Astrocyte (in vitro differentiated cells and primary cell): ENCODE results near the gene SPATA4.

Experiments used
- EZH2 ChIP-seq: IDR thresholded peaks from 2 replicates; pipeline ENCODE4 v1.6.1; 2012; ENCODE audit warnings: mild to moderate bottlenecking, low read length, inconsistent platforms; ENCODE audit not compliant: insufficient read depth
- TF ChIP-seq, protein P1 (sequence below): IDR thresholded peaks from 2 replicates; pipeline ENCODE4 v1.5.1; 2011; ENCODE audit warnings: low read depth, mild to moderate bottlenecking, inconsistent platforms, low read length, moderate library complexity; ENCODE audit not compliant: insufficient read depth

DNA sequence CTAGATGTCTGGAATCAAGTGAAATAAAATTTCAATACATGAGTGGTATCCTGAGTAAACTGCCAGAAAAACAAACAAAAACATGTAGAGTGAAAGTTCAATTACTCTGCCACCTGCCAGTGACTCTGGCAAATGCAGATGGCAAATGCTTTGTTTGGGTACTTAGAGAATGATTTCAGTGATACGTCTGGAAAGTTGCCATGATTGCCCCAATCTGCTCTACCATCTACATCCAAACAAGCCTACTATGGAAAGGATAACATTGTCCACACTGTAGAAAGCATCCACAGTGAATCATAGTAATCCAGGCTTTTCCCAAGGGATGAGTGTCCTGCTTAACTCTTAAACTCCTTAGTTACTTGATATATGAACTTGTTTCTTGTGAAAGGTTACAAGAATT lies 3.4 kb downstream of the SPATA4 start:
- TF ChIP-seq, protein P1, sequence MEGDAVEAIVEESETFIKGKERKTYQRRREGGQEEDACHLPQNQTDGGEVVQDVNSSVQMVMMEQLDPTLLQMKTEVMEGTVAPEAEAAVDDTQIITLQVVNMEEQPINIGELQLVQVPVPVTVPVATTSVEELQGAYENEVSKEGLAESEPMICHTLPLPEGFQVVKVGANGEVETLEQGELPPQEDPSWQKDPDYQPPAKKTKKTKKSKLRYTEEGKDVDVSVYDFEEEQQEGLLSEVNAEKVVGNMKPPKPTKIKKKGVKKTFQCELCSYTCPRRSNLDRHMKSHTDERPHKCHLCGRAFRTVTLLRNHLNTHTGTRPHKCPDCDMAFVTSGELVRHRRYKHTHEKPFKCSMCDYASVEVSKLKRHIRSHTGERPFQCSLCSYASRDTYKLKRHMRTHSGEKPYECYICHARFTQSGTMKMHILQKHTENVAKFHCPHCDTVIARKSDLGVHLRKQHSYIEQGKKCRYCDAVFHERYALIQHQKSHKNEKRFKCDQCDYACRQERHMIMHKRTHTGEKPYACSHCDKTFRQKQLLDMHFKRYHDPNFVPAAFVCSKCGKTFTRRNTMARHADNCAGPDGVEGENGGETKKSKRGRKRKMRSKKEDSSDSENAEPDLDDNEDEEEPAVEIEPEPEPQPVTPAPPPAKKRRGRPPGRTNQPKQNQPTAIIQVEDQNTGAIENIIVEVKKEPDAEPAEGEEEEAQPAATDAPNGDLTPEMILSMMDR, result no peak
- no peak for TF ChIP-seq EZH2
